OCI-LY7 (cell line): ENCODE measurements around the gene AUTS2. TPM values are rescaled to one million over a fixed set of nuclear protein-coding genes. Genes with fewer than 3 reads are reported as not detected.

ENCODE experiments used
- BruUV-seq: library from RNA; stranded (reverse); fragments of 400-500 nt; replicated peaks from 2 replicates; lab custom pipeline; 2021; lab: Mats Ljungman, UMichigan
- CTCF ChIA-PET: fragments of 300-600 bp; sonication (Branson Sonifier 250); formaldehyde crosslinking; loops from one replicate; lab custom pipeline; 2022; ENCODE audit warnings: antibody characterized with exemption; ENCODE audit not compliant: unreplicated experiment; lab: Charles Lee
- POLR2A ChIA-PET: fragments of 300-600 bp; sonication (Branson Sonifier 250); formaldehyde crosslinking; loops from one replicate; lab custom pipeline; 2022; ENCODE audit warnings: antibody characterized with exemption; lab: Charles Lee
- DNase-seq: peaks from one replicate; pipeline ENCODE4 v3.0.0-alpha.2; 2015; ENCODE audit warnings: low spot score
- H2AFZ ChIP-seq: fragments of 200-600 bp; sonication (generic), shearing (Covaris generic); 2 replicates; pipeline ENCODE4 v1.6.1; 2014; ENCODE audit warnings: mild to moderate bottlenecking, antibody characterized with exemption, low read length, moderate library complexity
- H3K27ac ChIP-seq: fragments of 200-600 bp; sonication (generic); 2 replicates; pipeline ENCODE4 v1.5.1; 2014; ENCODE audit warnings: mixed run types, low read depth, mild to moderate bottlenecking, moderate library complexity, low read length, inconsistent platforms; ENCODE audit not compliant: poor library complexity, severe bottlenecking
- H3K36me3 ChIP-seq: fragments of 200-600 bp; sonication (generic); 2 replicates; pipeline ENCODE4 v1.6.1; 2014; ENCODE audit warnings: mild to moderate bottlenecking, antibody characterized with exemption, low read length, moderate library complexity, mixed read lengths; ENCODE audit not compliant: insufficient read depth
- H3K4me1 ChIP-seq: fragments of 200-600 bp; sonication (generic); 2 replicates; pipeline ENCODE4 v1.5.1; 2014; ENCODE audit warnings: mild to moderate bottlenecking, low read length; ENCODE audit not compliant: insufficient read depth, poor library complexity, severe bottlenecking
- H3K4me2 ChIP-seq: fragments of 200-600 bp; sonication (generic); 2 replicates; pipeline ENCODE4 v1.6.1; 2014; ENCODE audit warnings: mild to moderate bottlenecking, low read length
- H3K4me3 ChIP-seq: fragments of 200-600 bp; sonication (generic); 2 replicates; pipeline ENCODE4 v1.5.1; 2014; ENCODE audit warnings: mild to moderate bottlenecking, low read depth, low read length; ENCODE audit not compliant: poor library complexity, severe bottlenecking
- H3K79me2 ChIP-seq: fragments of 200-600 bp; sonication (generic); 2 replicates; pipeline ENCODE4 v1.6.1; 2016; ENCODE audit warnings: low read depth, mild to moderate bottlenecking, low read length, moderate library complexity, mixed read lengths; ENCODE audit not compliant: insufficient read depth
- H3K9me2 ChIP-seq: fragments of 200-600 bp; sonication (generic); 2 replicates; pipeline ENCODE4 v1.6.1; 2016; ENCODE audit warnings: mild to moderate bottlenecking, low read length, mixed read lengths; ENCODE audit not compliant: insufficient read depth
- H3K9me3 ChIP-seq: fragments of 200-600 bp; sonication (generic); 2 replicates; pipeline ENCODE4 v1.6.1; 2014; ENCODE audit warnings: mild to moderate bottlenecking, mixed run types, low read length, mixed read lengths
- H4K20me1 ChIP-seq: fragments of 200-600 bp; sonication (generic); 2 replicates; pipeline ENCODE4 v1.6.1; 2014; ENCODE audit warnings: mild to moderate bottlenecking, antibody characterized with exemption, low read length, moderate library complexity, mixed read lengths; ENCODE audit not compliant: insufficient read depth
- EZH2phosphoT487 ChIP-seq: fragments of 200-600 bp; sonication (generic); IDR thresholded peaks from 2 replicates; pipeline ENCODE4 v1.6.1; 2018; ENCODE audit warnings: low read depth, borderline replicate concordance, mild to moderate bottlenecking, mixed run types, antibody characterized with exemption, low read length, moderate library complexity, mixed read lengths
- intact Hi-C: fragments of 100-400 bp; cut with micrococcal nuclease; formaldehyde crosslinking; loops from one replicate; pipeline ENCODE4 v1.10.0; 2022; ENCODE audit not compliant: unreplicated experiment
- total RNA-seq, 2 experiments: library from RNA; depleted of rRNA in 1 of 2; stranded (reverse); fragments of >200 nt in 1 of 2; shearing (Covaris generic) in 1 of 2; gene quantifications; 2 replicates each; pipeline ENCODE4 v1.2.3, GENCODE V29; 2014 to 2022
- TF ChIP-seq, protein P1 (sequence below): fragments of 200-600 bp; sonication (generic); conservative IDR thresholded peaks from 2 replicates; pipeline ENCODE4 v1.5.1; 2014; ENCODE audit warnings: mild to moderate bottlenecking, antibody characterized with exemption, low read length, moderate library complexity, mixed read lengths

The AUTS2 gene
- total RNA-seq, 2 experiments from 2014 or later, result 37.9 to 78.5 TPM

DNA sequence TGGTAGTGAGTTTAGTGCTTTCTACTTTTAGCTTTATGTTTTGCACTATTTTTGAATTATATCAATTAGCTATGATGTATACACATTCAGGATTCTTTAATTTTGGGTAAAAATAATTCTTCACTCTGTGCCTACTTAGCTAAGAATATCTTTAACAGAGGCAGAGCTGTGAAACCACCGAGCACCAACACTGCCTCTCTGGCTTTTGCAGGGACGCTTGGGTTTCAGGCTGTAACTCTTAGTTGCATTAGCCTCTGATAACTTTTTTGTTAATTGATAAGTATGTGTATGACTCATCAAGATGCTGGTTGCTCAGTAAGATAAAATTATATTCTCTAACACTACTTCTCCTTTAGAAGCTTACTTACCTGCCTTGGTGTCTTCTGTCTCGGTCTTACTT lies 738.3 kb downstream of the AUTS2 start:
- H3K9me3 ChIP-seq, result no peaks in the 10 kb centered on the region
- no peaks in the 10 kb centered on the region for H3K9me2 ChIP-seq
- H3K36me3 ChIP-seq, result no peaks in the 10 kb centered on the region
- no peaks in the 10 kb centered on the region for H3K79me2 ChIP-seq
- TF ChIP-seq, protein P1, sequence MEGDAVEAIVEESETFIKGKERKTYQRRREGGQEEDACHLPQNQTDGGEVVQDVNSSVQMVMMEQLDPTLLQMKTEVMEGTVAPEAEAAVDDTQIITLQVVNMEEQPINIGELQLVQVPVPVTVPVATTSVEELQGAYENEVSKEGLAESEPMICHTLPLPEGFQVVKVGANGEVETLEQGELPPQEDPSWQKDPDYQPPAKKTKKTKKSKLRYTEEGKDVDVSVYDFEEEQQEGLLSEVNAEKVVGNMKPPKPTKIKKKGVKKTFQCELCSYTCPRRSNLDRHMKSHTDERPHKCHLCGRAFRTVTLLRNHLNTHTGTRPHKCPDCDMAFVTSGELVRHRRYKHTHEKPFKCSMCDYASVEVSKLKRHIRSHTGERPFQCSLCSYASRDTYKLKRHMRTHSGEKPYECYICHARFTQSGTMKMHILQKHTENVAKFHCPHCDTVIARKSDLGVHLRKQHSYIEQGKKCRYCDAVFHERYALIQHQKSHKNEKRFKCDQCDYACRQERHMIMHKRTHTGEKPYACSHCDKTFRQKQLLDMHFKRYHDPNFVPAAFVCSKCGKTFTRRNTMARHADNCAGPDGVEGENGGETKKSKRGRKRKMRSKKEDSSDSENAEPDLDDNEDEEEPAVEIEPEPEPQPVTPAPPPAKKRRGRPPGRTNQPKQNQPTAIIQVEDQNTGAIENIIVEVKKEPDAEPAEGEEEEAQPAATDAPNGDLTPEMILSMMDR, result no peak
- TF ChIP-seq EZH2phosphoT487, result no peak
- H4K20me1 ChIP-seq, result no peaks in the 10 kb centered on the region
- ChIA-PET CTCF (no interaction called here), POLR2A (interaction anchor here (0.7 kb wide), 1 partner anchor 10 kb away, joined by 3 read pairs; no protein-coding TSS in a partner anchor)
- no peak overlapping the region for H3K4me2 ChIP-seq
- no peak overlapping the region for H3K27ac ChIP-seq
- no TSS peak for BruUV-seq
- no peak overlapping the region for H3K4me3 ChIP-seq
- no peaks in the 10 kb centered on the region for H3K4me1 ChIP-seq
- no peak for DNase-seq
- intact Hi-C loops, result no loop called here
- no peak overlapping the region for H2AFZ ChIP-seq

DNA sequence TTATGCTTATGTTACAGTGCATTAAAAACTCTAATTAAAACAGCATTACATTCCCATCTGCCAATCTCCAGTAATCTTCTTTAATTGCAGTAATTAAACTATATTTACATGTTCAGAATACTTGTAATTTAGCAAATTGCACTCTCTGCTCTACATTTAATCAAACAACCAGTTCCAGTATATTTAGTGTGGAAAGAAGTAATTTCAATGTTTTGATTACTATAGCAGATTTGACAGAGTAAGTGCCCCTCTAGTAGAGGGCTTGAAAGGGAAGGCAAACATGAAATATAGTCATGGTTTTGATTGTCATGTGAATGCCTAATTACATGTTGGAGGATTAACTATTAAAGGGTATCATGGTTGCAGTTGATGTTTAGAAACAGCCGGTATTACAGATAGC lies 739.7 kb downstream of the AUTS2 start:
- H3K4me2 ChIP-seq, result no peak overlapping the region
- POLR2A ChIA-PET, result interaction anchor here (1.3 kb wide), 1 partner anchor 10 kb away, joined by 3 read pairs; no protein-coding TSS in a partner anchor
- H3K9me3 ChIP-seq, result no peaks in the 10 kb centered on the region
- H2AFZ ChIP-seq, result no peak overlapping the region
- TF ChIP-seq EZH2phosphoT487, result no peak
- TF ChIP-seq, protein P1, result no peak
- H3K4me1 ChIP-seq, result no peaks in the 10 kb centered on the region
- no peak for DNase-seq
- no peaks in the 10 kb centered on the region for H3K79me2 ChIP-seq
- no peak overlapping the region for H3K27ac ChIP-seq
- H4K20me1 ChIP-seq, result no peaks in the 10 kb centered on the region
- H3K36me3 ChIP-seq, result no peaks in the 10 kb centered on the region
- H3K4me3 ChIP-seq, result no peak overlapping the region
- H3K9me2 ChIP-seq, result no peaks in the 10 kb centered on the region
- intact Hi-C loops, result no loop called here
- CTCF ChIA-PET, result no interaction called here
- no TSS peak for BruUV-seq

DNA sequence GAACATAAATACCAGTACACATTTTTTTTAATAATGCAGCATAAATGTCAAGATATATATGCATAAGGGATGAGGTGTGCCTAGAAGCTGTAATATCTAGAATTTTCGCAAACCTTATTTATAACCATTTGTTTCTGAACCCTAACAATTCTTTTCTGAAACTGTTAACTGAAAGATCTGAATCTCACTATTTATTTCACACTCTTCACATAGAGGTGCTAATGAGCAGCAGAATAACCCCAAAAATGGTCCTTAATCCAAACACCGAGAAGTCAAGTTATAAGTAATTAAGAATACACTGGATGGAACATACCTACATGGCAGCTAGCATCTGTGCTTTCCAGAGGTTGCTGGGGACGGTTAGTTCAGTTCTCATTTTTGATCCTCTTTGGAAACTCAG lies 742.0 kb downstream of the AUTS2 start:
- DNase-seq, result no peak
- TF ChIP-seq EZH2phosphoT487, result no peak
- POLR2A ChIA-PET, result no interaction called here
- H3K4me2 ChIP-seq, result no peak overlapping the region
- no peaks in the 10 kb centered on the region for H3K9me3 ChIP-seq
- no peaks in the 10 kb centered on the region for H4K20me1 ChIP-seq
- H3K9me2 ChIP-seq, result no peaks in the 10 kb centered on the region
- no peaks in the 10 kb centered on the region for H3K36me3 ChIP-seq
- H3K79me2 ChIP-seq, result no peaks in the 10 kb centered on the region
- H3K4me1 ChIP-seq, result no peaks in the 10 kb centered on the region
- H3K4me3 ChIP-seq, result no peak overlapping the region
- BruUV-seq, result no TSS peak
- CTCF ChIA-PET, result no interaction called here
- intact Hi-C loops, result no loop called here
- H3K27ac ChIP-seq, result no peak overlapping the region
- H2AFZ ChIP-seq, result no peak overlapping the region
